Vagina (tissue), 2 donors: ENCODE measurements around the gene DNAL1. TPM values are rescaled to one million over a fixed set of nuclear protein-coding genes. Genes with fewer than 3 reads are reported as not detected.

Experiments used
- DNase-seq, 2 donors: peaks; one replicate each; pipeline ENCODE4 v3.0.0-alpha.2; 2017; ENCODE audit errors: extremely low spot score in 2 of 2
- H3K27ac ChIP-seq: fragments of 200-600 bp; sonication (generic); one replicate; pipeline ENCODE4 v1.5.1; 2019
- H3K27me3 ChIP-seq: fragments of 200-600 bp; sonication (generic); one replicate; pipeline ENCODE4 v1.5.1; 2019
- H3K36me3 ChIP-seq, 2 donors: fragments of 200-600 bp; sonication (generic); one replicate each; pipeline ENCODE4 v1.5.1; 2017 to 2019
- H3K4me1 ChIP-seq: fragments of 200-600 bp; sonication (generic); one replicate; pipeline ENCODE4 v1.5.1; 2019
- H3K4me3 ChIP-seq, 2 donors: fragments of 200-600 bp; sonication (generic); 1 replicate in 1 of 2; 2 replicates in 1 of 2; pipeline ENCODE4 v1.5.1; 2016 to 2019
- H3K9me3 ChIP-seq: fragments of 200-600 bp; sonication (generic); one replicate; pipeline ENCODE4 v1.5.1; 2019
- POLR2A ChIP-seq, 2 donors: fragments of 450-650 bp; IDR thresholded peaks; one replicate each; pipeline ENCODE4 v1.6.1; 2017; ENCODE audit warnings: antibody characterized with exemption in 2 of 2, mild to moderate bottlenecking in 2 of 2, moderate library complexity in 2 of 2
- POLR2AphosphoS5 ChIP-seq, 2 donors: sonication (generic); formaldehyde crosslinking; IDR thresholded peaks; one replicate each; pipeline ENCODE4 v1.9.0; 2017; ENCODE audit warnings: antibody characterized with exemption in 2 of 2, mild to moderate bottlenecking in 2 of 2, low read depth in 1 of 2; ENCODE audit not compliant: insufficient read depth in 1 of 2
- intact Hi-C: fragments of 100-400 bp; cut with DNase I; formaldehyde crosslinking; loops from one replicate; pipeline ENCODE4 v1.15.1; 2023
- total RNA-seq: library from RNA; depleted of rRNA; stranded (reverse); fragments of >200 nt; gene quantifications from one replicate; pipeline ENCODE4 v1.2.3, GENCODE V29; 2016
- TF ChIP-seq, protein P1 (sequence below), 3 experiments: fragments of 450-650 bp in 2 of 3; fragments of 200-600 bp in 1 of 3; sonication (generic) in 1 of 3; IDR thresholded peaks; one replicate each; pipeline ENCODE4 v1.5.1; 2017 to 2019; ENCODE audit warnings: antibody characterized with exemption in 3 of 3, mild to moderate bottlenecking in 2 of 3, moderate library complexity in 2 of 3

DNAL1 gene
- total RNA-seq, 1 donor from 2014 or later: 4.7 TPM

DNA sequence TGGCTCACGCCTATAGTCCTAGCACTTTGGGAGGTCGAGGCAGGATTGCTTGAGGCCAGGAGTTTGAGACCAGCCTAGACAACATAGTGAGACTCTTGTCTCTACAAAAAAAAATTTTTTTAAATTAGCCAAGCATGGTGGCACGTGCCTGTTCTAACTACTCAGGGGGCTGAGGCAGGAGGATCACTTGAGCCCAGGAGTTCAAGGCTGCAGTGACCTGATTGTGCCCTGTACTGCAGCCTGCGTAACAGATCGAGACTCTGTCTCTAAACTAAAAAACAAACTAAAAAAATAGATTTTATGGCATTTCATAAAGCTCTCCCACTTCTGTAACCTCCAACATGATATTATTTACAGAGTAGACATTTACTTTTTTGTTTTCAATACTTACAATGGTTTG, 39.8 kb downstream of the DNAL1 start:
- H3K4me1 ChIP-seq: no peaks in the 10 kb centered on the region
- TF ChIP-seq, protein P1, sequence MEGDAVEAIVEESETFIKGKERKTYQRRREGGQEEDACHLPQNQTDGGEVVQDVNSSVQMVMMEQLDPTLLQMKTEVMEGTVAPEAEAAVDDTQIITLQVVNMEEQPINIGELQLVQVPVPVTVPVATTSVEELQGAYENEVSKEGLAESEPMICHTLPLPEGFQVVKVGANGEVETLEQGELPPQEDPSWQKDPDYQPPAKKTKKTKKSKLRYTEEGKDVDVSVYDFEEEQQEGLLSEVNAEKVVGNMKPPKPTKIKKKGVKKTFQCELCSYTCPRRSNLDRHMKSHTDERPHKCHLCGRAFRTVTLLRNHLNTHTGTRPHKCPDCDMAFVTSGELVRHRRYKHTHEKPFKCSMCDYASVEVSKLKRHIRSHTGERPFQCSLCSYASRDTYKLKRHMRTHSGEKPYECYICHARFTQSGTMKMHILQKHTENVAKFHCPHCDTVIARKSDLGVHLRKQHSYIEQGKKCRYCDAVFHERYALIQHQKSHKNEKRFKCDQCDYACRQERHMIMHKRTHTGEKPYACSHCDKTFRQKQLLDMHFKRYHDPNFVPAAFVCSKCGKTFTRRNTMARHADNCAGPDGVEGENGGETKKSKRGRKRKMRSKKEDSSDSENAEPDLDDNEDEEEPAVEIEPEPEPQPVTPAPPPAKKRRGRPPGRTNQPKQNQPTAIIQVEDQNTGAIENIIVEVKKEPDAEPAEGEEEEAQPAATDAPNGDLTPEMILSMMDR (IDR thresholded peaks at IDR 0.05): no peak
- TF ChIP-seq POLR2A (IDR thresholded peaks at IDR 0.05) (no peak), POLR2AphosphoS5 (IDR thresholded peaks at IDR 0.05; ENCODE audit: insufficient read depth in 1 of 2, low read depth in 1 of 2) (no peak)
- no peaks in the 10 kb centered on the region for H3K27me3 ChIP-seq
- H3K9me3 ChIP-seq: no peaks in the 10 kb centered on the region
- H3K27ac ChIP-seq: no peak overlapping the region
- H3K36me3 ChIP-seq: no peaks in the 10 kb centered on the region
- intact Hi-C loops: no loop called here
- H3K4me3 ChIP-seq: no peak overlapping the region
- DNase-seq: no peak

GRCh38 chr14:73685328-73685727, 40.5 kb downstream of the DNAL1 start:
- TF ChIP-seq POLR2A (IDR thresholded peaks at IDR 0.05) (no peak), POLR2AphosphoS5 (IDR thresholded peaks at IDR 0.05; ENCODE audit: insufficient read depth in 1 of 2, low read depth in 1 of 2) (no peak)
- TF ChIP-seq, protein P1 (IDR thresholded peaks at IDR 0.05): no peak
- Histone ChIP-seq H3K27ac (no peak overlapping the region), H3K27me3 (no peaks in the 10 kb centered on the region), H3K4me3 (no peak overlapping the region), H3K4me1 (no peaks in the 10 kb centered on the region), H3K9me3 (no peaks in the 10 kb centered on the region), H3K36me3 (no peaks in the 10 kb centered on the region)
- no peak for DNase-seq
- intact Hi-C loops: no loop called here

DNA sequence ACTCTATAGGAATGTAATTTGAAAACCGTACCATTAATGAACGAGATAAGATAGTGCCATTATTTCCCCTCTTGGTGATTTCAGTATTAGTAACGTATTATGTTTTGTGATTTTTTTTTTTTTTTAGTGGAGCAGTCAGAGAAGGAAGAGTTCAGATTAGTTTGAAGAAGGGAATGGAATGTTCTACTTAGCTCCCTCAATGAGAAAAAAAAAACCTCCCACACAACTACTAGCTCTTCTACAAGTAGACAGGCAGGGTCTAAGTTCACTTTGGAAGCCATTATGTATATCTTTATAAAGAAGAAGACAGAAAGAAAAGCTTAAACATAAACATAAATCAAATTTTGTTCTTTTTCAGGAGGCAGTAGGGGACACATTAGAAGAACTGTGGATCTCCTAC, 42.1 kb downstream of the DNAL1 start:
- no peaks in the 10 kb centered on the region for H3K36me3 ChIP-seq
- no peaks in the 10 kb centered on the region for H3K4me1 ChIP-seq
- H3K27ac ChIP-seq: no peak overlapping the region
- H3K4me3 ChIP-seq: no peak overlapping the region
- H3K9me3 ChIP-seq: no peaks in the 10 kb centered on the region
- intact Hi-C loops: no loop called here
- TF ChIP-seq, protein P1 (IDR thresholded peaks at IDR 0.05): no peak
- TF ChIP-seq POLR2AphosphoS5 (IDR thresholded peaks at IDR 0.05; ENCODE audit: insufficient read depth in 1 of 2, low read depth in 1 of 2) (no peak), POLR2A (IDR thresholded peaks at IDR 0.05) (no peak)
- no peak for DNase-seq
- no peaks in the 10 kb centered on the region for H3K27me3 ChIP-seq

GRCh38 chr14:73694083-73694482, 49.3 kb downstream of the DNAL1 start:
- no peak for DNase-seq

GRCh38 chr14:73695082-73695481, 50.3 kb downstream of the DNAL1 start:
- H3K27me3 ChIP-seq: no peaks in the 10 kb centered on the region
- no peak overlapping the region for H3K4me3 ChIP-seq
- DNase-seq: no peak
- intact Hi-C loops: no loop called here
- H3K27ac ChIP-seq: no peak overlapping the region
- no peaks in the 10 kb centered on the region for H3K4me1 ChIP-seq
- no peaks in the 10 kb centered on the region for H3K9me3 ChIP-seq
- TF ChIP-seq, protein P1 (IDR thresholded peaks at IDR 0.05): no peak
- no peak for TF ChIP-seq POLR2AphosphoS5 (IDR thresholded peaks at IDR 0.05; ENCODE audit: insufficient read depth in 1 of 2, low read depth in 1 of 2)
- TF ChIP-seq POLR2A (IDR thresholded peaks at IDR 0.05): no peak
- peaks cover 0 to 6% of the 10 kb centered on the region in 2 donors for H3K36me3 ChIP-seq

More at GRCh38 chr14:73694083-73694482, 49.3 kb downstream of the DNAL1 start:
- no peak for TF ChIP-seq POLR2A (IDR thresholded peaks at IDR 0.05)
- no peak for TF ChIP-seq POLR2AphosphoS5 (IDR thresholded peaks at IDR 0.05; ENCODE audit: insufficient read depth in 1 of 2, low read depth in 1 of 2)
- TF ChIP-seq, protein P1 (IDR thresholded peaks at IDR 0.05): no peak
- no peaks in the 10 kb centered on the region for H3K9me3 ChIP-seq
- no peaks in the 10 kb centered on the region for H3K4me1 ChIP-seq
- no peak overlapping the region for H3K27ac ChIP-seq
- intact Hi-C loops: no loop called here
- no peaks in the 10 kb centered on the region for H3K27me3 ChIP-seq
- peaks cover 0 to 6% of the 10 kb centered on the region in 2 donors for H3K36me3 ChIP-seq
- no peak overlapping the region for H3K4me3 ChIP-seq
